Rectal smooth muscle tissue (tissue), 1 donor: ENCODE measurements around the gene XXYLT1.

Experiments used
- H3K27ac ChIP-seq: one replicate; pipeline ENCODE4 v1.7.0; 2013; ENCODE audit warnings: low read depth, low read length, inconsistent platforms
- H3K27me3 ChIP-seq: one replicate; pipeline ENCODE4 v1.7.0; 2013; ENCODE audit warnings: low read length; ENCODE audit not compliant: control insufficient read depth, insufficient read depth
- H3K36me3 ChIP-seq: one replicate; pipeline ENCODE4 v1.7.0; 2013; ENCODE audit warnings: low read length; ENCODE audit not compliant: control insufficient read depth, insufficient read depth
- H3K4me1 ChIP-seq: one replicate; pipeline ENCODE4 v1.7.0; 2013; ENCODE audit warnings: low read length; ENCODE audit not compliant: control insufficient read depth, insufficient read depth
- H3K4me3 ChIP-seq: one replicate; pipeline ENCODE4 v1.7.0; 2013; ENCODE audit warnings: low read length
- H3K9ac ChIP-seq: one replicate; pipeline ENCODE4 v1.7.0; 2013; ENCODE audit warnings: low read length

Gene XXYLT1

GRCh38 chr3:195168009-195168762, 102.8 kb downstream of the XXYLT1 start:
- Histone ChIP-seq H3K27me3 (no peaks in the 10 kb centered on the region), H3K36me3 (no peaks in the 10 kb centered on the region), H3K4me1 (peaks cover 20% of the 10 kb centered on the region), H3K9ac (no peak overlapping the region), H3K4me3 (no peak overlapping the region), H3K27ac (no peak overlapping the region)

DNA sequence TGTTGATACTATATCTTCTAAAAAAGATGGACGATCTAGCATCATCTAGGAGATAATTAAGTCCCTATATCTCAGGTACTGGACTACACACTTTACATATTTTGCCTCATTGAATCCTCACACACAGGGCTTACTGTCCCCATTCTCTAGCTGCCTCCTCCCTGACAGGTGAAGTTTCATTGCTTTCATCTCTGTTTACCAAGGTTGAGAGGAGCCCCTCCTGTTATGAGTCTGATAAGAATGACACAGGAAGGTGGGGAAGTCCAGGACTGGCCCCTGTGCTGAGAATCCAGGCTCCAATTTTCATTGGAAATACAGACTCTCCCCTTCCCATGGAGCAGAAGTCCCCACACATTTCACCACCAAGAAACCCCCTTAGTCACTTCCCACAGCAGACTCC, 105.2 kb downstream of the XXYLT1 start:
- H3K9ac ChIP-seq: no peak overlapping the region
- no peaks in the 10 kb centered on the region for H3K36me3 ChIP-seq
- H3K4me1 ChIP-seq: peaks cover 6% of the 10 kb centered on the region
- H3K27me3 ChIP-seq: no peaks in the 10 kb centered on the region
- no peak overlapping the region for H3K27ac ChIP-seq
- H3K4me3 ChIP-seq: no peak overlapping the region

DNA sequence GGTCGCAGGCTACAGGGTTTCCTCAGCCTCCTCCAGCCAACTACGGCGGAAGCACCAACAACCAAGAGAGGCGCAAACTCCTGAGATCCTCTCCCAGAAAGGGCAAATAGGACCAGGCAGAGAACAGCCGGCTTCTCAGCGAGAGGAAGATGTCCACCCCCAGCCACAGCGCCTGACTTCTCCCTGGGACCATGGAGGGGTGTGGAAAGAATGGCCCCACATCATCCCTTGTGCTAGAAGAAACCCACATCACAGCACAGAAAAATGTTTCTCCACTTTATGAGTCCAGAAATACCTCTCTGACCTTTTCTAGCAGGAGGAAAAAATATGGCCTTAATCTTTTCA, 105.7 kb downstream of the XXYLT1 start:
- no peaks in the 10 kb centered on the region for H3K36me3 ChIP-seq
- H3K9ac ChIP-seq: no peak overlapping the region
- H3K4me1 ChIP-seq: peaks cover 4% of the 10 kb centered on the region

DNA sequence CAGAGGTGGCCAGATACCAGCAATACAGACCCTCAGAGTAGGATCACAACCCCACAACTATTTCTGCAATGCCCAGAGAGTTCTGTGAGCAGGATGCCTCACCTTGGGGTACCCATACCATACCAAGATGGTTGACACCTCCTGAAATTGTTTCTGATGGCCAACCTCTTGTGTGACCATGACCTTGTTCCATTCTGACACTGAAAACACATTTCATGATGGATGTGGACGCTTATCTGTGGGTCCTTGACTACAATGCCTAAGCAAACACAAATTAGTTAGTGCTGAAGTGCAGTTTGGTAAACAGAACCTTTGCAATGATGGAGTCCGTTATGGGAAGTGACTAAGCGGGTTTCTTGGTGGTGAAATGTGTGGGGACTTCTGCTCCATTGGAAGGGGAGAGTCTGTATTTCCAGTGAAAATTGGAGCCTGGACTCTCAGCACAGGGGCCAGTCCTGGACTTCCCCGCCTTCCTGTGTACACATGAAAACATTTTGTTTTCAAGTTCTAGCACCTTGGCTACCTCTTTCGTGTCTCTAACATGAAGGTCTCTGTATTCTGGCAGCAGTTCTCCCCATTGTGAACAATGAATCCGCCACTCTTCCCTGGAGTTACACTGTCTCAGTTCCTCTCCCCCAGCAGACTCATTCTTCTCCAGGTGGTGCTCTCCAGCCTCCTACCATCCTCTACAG, 106.2 kb downstream of the XXYLT1 start:
- no peak overlapping the region for H3K9ac ChIP-seq
- no peak overlapping the region for H3K27ac ChIP-seq
- H3K27me3 ChIP-seq: no peaks in the 10 kb centered on the region
- no peaks in the 10 kb centered on the region for H3K36me3 ChIP-seq
- peaks cover 7% of the 10 kb centered on the region for H3K4me1 ChIP-seq
- H3K4me3 ChIP-seq: no peak overlapping the region

More for the DNA sequence above, 105.7 kb downstream of the XXYLT1 start:
- H3K27ac ChIP-seq: no peak overlapping the region
- H3K27me3 ChIP-seq: no peaks in the 10 kb centered on the region
- no peak overlapping the region for H3K4me3 ChIP-seq

GRCh38 chr3:195163719-195164572, 107.0 kb downstream of the XXYLT1 start:
- H3K27me3 ChIP-seq: no peaks in the 10 kb centered on the region
- H3K4me1 ChIP-seq: peaks cover 7% of the 10 kb centered on the region
- no peak overlapping the region for H3K27ac ChIP-seq
- no peaks in the 10 kb centered on the region for H3K36me3 ChIP-seq
- H3K9ac ChIP-seq: no peak overlapping the region
- H3K4me3 ChIP-seq: no peak overlapping the region

DNA sequence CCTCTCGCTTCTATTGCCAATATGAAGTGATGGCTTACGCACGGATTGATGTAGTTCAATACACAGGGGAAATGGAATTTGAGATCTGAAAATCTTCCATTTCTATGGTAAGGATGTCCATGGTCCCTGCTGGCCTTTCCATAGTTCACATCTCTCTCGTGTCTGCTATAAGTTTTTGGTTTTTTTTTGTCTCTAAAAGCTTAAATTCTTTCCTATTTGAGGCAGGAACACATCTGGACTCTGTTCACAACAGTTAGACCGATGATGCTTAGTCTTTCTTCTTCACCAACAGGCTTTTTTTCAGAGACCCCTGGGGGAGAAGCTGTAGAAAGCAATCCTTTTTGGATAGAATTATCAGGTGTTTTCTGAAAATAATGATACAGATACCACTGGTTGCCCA, 108.1 kb downstream of the XXYLT1 start:
- Histone ChIP-seq H3K4me3 (no peak overlapping the region), H3K27me3 (no peaks in the 10 kb centered on the region), H3K27ac (no peak overlapping the region), H3K36me3 (no peaks in the 10 kb centered on the region), H3K9ac (no peak overlapping the region), H3K4me1 (peaks cover 7% of the 10 kb centered on the region)

- peak overlapping the region; percentile 23 for H3K27ac ChIP-seq
These were observed 108.8 kb downstream of the XXYLT1 start for GRCh38 chr3:195162033-195162669.

DNA sequence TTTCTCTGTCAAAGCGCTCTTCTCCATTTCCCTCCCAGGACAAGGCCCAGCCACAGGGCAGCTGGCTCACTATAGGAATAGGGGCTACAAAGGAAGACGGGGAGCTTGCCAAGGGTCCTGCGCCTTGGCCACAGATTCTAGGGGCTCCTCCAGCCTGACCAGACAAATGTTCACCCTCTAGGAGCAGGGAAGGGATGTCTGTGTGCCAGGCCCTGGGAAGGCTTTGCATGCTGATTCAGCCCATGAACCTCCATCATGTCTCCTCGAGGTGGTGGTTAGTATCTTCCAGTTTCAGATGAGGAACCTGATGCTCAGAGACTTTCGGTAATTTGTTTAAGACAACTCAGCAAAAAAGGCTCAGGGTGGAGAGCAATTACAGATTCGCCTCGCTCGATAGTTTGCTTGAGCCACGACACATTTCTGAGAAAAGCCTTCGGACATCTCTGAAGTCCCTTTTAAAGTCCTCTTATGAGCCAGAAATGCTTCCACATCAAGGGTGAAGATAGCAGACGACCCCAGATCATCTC, 110.0 kb downstream of the XXYLT1 start:
- no peak overlapping the region for H3K4me3 ChIP-seq
- no peak overlapping the region for H3K9ac ChIP-seq
- H3K27me3 ChIP-seq: no peaks in the 10 kb centered on the region
- no peak overlapping the region for H3K27ac ChIP-seq
- H3K4me1 ChIP-seq: peaks cover 10% of the 10 kb centered on the region
- H3K36me3 ChIP-seq: no peaks in the 10 kb centered on the region

More at GRCh38 chr3:195162033-195162669, 108.8 kb downstream of the XXYLT1 start:
- no peak overlapping the region for H3K4me3 ChIP-seq
- H3K36me3 ChIP-seq: no peaks in the 10 kb centered on the region
- no peaks in the 10 kb centered on the region for H3K27me3 ChIP-seq
- peaks cover 7% of the 10 kb centered on the region for H3K4me1 ChIP-seq
- no peak overlapping the region for H3K9ac ChIP-seq

DNA sequence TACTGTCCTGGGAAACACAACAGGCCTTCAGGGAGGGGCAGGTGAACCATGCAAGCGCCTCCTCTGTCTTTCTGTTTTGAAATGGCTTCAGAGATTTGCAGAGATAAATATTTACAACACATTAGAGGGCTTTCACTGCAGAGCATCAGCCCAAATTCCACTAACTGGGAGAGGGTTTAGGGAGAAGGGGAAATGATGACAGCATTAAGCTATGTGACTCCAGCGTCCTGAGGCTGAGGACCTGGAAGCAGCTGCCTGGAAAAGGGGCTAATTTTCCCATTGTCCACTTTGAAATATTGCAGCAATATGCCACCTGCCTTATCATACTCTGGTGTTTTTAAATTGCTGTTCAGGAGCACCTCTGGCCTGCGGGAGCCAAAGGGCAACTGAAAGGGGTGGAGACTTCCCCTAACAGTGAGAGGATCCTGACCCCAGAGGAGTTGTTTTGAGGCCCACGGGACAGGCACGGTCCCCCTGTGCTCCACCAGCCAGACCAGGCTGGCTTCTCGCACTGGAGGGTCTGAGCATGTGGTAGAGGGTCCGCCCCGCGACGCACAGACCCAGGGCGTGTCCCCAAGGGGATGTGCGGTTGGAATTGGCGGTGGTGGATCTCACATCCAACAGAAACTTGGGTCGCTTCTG, 110.6 kb downstream of the XXYLT1 start:
- Histone ChIP-seq H3K36me3 (no peaks in the 10 kb centered on the region), H3K4me1 (peaks cover 13% of the 10 kb centered on the region), H3K27ac (peak overlapping the region; percentile 45), H3K4me3 (no peak overlapping the region), H3K27me3 (no peaks in the 10 kb centered on the region), H3K9ac (no peak overlapping the region)

DNA sequence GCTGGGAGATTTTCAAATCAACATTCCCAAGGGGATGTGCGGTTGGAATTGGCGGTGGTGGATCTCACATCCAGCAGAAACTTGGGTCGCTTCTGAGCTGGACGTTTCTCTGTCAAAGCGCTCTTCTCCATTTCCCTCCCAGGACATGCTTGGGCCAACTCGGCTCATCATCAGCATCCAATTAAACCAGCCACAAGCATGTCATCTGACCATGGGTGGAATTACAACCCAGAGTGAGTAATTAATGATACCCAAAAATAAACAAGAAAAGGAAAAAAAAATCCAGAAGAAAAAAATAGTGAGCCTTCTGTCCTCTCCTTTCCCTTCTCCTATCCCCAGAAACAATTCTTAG, 111.2 kb downstream of the XXYLT1 start:
- Histone ChIP-seq H3K4me1 (peaks cover 16% of the 10 kb centered on the region), H3K36me3 (no peaks in the 10 kb centered on the region), H3K9ac (no peak overlapping the region), H3K27ac (peak overlapping the region; percentile 45), H3K4me3 (no peak overlapping the region), H3K27me3 (no peaks in the 10 kb centered on the region)

DNA sequence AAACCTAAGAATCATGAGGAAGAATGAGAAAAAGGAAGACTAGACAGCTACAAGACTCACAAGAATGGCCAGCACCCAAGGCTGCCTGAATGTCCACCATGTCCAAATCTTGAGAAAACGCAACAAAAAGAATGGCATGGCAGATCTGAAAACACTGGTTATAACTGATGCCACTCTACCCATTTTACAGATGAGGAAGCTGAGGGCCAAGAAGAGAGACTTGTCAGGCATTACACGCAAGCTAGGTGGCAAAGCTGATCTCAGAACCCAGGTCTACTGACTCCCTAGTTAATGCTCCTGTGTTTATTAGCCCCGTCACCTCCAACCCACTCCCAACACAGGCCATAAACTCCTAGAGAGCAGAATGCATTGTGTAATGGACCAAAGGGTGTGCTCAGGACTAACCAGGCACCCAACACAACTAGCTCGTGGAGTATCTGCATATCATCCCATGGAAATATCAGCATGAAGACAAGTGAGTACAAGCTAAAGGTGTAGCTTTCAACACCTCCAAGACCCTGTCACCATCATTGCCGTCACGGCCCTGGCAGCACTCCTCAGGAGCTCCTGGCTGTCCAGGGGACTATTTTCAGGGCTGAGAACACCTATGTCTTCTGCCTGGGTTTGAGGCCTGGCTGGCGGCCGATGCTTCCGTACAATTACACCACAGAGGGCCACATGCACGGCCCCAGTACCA, 111.7 kb downstream of the XXYLT1 start:
- H3K36me3 ChIP-seq: no peaks in the 10 kb centered on the region
- H3K4me1 ChIP-seq: peaks cover 21% of the 10 kb centered on the region
- no peak overlapping the region for H3K9ac ChIP-seq
- H3K27ac ChIP-seq: peak overlapping the region; percentile 45
- H3K27me3 ChIP-seq: no peaks in the 10 kb centered on the region
- no peak overlapping the region for H3K4me3 ChIP-seq
